Fibroblast of upper back skin (primary cell): Measurements from ENCODE around the gene TOMM40.
"Not testable (repeated sequence)": the region's sequence is repeated elsewhere in the genome, so short reads cannot be mapped to it uniquely, and the experiment has no call there.

ENCODE experiments used
- DNase-seq: peaks from one replicate; pipeline ENCODE4 v3.0.0-alpha.2; 2013

Gene TOMM40

DNA sequence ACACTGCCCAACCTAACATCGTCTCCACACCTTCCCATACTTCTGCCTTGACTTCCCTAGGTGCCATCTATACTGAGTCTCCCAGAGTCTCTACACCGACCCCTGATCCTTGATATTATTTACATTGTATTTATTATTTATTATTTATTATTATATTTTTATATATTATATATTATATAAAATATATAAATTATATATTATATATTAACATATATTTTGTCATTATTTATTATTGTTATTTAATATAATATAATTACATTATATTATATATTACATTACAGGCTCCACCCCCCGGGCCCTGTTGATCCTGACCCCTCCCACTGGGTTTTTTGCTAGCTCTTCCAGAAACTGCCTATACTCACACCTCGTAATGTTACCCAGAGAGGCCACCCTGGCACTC is 18.4 kb upstream of the TOMM40 start:
- DNase-seq: no peak

- DNase-seq: no peak
Observed at GRCh38 chr19:44874317-44874716, 16.7 kb upstream of the TOMM40 start.

- peak; percentile 27 for DNase-seq
Observed at GRCh38 chr19:44875666-44876451, 15.2 kb upstream of the TOMM40 start.

DNA sequence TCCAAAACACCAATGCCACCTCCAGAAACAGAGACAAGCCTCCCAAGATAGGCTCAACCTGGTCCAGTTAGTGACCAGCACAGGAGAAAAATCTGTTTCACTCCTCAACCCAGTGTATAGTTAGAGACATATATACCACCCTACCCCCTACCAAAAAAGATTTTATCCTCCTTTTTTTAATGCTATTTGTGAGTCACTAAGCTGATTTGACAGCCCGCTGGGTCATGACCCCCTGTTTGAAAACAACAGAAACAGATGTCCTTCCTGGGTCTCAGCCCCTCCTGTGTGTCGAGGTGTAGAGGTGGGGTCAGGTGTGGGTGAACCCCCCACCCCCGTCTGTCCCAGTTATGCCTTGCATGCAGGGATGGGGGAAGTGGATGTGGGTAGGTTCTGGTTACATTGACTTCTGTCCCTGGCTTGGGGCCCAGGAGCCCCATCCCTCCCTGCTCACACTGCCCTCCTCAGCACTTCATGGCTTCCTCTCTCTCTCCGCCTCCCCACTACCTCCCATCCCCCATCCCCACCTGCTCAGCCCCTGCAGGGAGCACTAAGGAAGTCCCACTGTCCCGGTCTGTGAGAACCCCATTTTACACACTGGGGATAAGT is 14.0 kb upstream of the TOMM40 start:
- DNase-seq: no peak

- no peak for DNase-seq
Observed at GRCh38 chr19:44878120-44878865, 12.8 kb upstream of the TOMM40 start.

DNA sequence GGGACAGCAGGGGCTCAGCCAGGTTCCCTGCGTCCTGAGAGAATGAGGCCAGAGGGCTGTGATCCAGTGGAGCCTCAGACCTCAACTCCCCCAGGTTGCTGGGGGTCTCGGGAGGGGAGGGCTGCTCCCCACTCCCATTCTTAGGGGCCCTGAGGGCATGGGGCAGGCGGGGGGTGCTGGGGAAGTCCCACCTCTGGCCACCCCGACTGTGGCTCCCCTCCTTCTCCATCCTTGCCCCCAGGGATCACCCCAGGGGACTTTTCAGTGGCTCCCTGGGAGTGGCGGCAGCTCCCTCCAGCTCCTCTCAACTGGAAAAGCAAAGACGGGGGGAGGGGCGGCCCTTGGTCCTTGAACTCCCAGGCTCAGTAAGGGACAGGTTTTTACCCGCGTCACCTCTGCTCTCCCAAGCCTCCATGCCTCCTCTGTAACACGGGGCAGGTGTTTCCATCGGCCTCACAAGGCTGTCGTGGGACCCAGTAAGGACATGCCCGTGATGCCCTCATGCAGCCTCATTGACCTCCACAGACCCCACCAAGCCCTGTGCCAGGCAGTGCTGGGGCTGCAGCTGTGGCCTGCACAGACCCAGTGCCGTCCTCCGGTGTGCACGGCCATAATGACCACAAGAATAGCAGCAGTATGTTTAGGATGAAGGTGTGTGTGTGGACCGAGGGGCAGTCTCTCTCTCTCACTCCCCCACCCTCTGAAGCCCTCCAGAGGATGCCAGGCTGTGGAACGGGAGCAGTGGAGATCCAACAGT is 11.6 kb upstream of the TOMM40 start:
- no peak for DNase-seq

GRCh38 chr19:44882063-44882462 is 9.0 kb upstream of the TOMM40 start:
- DNase-seq: no peak

GRCh38 chr19:44882619-44883397 is 8.2 kb upstream of the TOMM40 start:
- DNase-seq: not testable (repeated sequence)

GRCh38 chr19:44883922-44884321 is 7.1 kb upstream of the TOMM40 start:
- DNase-seq: peak; percentile 28

GRCh38 chr19:44884566-44884965 is 6.5 kb upstream of the TOMM40 start:
- DNase-seq: no peak

GRCh38 chr19:44886141-44886540 is 4.9 kb upstream of the TOMM40 start:
- no peak for DNase-seq

DNA sequence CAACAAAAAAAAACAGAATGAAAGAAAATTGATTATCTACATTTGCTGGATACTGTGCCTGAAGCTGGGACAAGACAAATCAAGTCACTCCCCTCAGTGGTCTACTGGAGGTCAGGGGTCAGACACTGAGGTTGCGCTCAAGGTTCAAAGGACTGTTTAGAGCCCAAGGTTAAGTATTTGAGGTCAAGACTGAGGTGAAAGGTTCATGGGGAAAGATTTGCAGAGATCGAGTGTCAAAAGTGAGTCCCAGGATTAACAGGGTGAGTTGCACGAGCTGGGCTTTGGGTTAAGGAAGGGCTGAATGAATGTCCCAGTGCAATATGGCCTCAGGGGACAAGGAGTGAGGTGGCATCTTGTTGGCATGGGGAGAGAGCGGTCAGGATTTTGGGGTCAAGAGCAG is 3.4 kb upstream of the TOMM40 start:
- DNase-seq: no peak

DNA sequence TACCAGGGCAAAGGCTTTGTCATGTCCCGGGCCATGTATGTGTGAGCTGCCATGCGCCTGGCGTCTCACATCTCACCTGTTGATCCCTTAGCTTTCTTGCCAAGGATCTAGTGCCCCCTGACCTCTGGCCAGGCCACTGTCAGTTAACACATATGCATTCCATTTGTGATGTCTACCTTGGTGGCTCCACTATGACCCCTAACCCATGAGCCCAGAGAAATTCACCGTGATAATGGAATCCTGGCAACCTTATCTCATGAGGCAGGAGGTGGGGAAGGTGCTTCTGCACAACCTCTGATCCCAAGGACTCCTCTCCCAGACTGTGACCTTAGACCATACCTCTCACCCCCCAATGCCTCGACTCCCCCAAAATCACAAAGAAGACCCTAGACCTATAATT is 2.7 kb upstream of the TOMM40 start:
- not testable (repeated sequence) for DNase-seq

DNA sequence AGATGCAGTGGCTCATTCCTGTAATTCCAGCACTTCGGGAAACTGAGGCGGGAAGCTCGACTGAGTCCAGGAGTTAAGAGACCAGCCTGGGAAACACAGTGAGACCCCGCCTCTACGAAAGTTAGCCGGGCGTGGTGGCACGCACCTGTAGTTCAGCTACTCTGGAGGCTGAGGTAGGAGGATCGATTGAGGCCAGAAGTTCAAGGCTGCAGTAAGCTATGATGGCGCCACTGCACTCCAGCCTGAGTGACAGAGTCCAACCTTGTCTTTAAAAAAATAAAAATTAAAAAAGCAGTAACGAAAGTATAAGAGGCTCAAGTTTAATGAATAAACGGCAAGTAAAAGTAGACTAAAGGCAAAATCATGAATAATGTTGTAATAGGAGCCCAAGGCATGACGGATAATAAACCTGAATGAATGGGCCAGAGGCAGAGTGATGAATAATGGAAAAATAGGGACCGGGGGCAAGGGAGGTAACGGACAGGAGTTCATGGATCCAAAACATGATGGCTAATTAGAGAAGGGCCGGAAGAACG is 1.2 kb upstream of the TOMM40 start:
- DNase-seq: no peak

DNA sequence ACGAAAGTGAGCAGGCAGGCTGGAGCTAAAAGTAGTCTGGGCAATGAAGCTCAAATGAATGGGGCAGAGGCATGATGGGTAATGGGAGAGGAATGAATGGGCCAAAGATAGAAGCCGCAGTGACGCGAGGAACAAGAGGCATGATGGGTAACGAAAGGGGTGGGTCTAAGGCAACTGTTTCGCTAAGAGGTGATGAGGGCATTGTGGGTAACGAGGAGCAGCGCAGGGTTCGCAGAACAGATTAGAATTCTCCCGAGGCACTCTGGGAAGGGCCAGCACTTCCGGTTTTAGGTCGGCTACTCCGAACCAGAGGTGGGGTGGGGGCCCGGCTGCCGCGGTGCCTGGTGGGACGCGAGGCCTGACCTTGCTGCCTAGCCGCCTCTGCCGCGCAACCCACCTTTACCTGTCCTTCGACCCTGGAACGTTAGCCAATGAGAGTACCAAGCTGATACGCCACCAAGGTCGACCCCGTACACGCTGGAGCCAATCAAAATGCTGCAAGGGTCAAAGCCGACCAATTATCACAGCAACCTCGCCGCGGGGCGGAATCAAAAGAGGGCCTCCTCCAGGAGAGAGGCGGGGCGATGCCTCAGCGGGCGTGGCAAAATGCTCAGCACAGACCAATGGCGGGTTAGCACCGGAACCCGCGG is 563 bp upstream of the TOMM40 start:
- DNase-seq: peak; percentile 100

GRCh38 chr19:44892932-44893331 is 1.9 kb downstream of the TOMM40 start:
- no peak for DNase-seq

- DNase-seq: no peak
Observed at GRCh38 chr19:44893332-44894051, 2.4 kb downstream of the TOMM40 start.

DNA sequence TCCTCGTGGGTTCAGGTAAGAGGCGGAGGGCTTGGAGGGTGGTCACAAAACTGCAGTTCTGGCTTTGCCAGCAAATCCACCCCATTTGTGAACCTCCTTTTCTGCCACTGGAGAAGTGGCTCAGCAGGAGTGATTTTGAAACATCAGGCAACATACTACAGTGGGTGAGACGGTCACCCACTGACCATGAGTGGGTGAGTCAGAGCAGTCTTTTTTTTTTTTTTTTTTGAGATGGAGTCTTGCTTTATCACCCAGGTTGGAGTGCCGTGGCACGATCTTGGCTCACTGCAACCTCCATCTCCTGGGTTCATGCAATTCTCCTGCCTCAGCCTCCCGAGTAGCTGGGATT is 3.0 kb downstream of the TOMM40 start:
- DNase-seq: no peak

GRCh38 chr19:44894946-44895345 is 3.9 kb downstream of the TOMM40 start:
- DNase-seq: no peak

DNA sequence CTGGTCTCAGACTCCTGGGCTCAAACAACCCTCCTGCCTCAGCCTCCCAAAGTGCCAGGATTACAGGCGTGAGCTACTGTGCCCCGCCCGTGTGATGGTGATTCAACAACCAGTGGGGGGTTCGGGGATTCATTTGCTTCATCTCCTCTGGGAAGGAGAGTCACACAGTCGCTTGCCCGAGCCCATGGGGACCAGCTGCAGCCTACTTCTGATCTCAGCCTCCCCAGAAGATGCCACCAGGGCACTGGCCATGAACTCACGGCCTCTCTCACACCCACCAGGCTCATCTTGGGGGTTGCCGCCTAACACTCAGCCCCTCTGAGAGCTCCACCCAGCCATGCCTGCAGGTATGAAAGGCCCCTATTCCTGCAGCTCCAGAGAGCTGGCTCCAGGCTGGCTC is 6.8 kb downstream of the TOMM40 start:
- DNase-seq: no peak
